Keratinocyte (primary cell): ENCODE measurements around the gene CTNND2.
A peak's percentile ranks its signal among the peaks of the same experiment; 100 is the strongest.

Source experiments
- EZH2 ChIP-seq: IDR thresholded peaks from one replicate; pipeline ENCODE4 v1.6.1; 2012; ENCODE audit warnings: inconsistent platforms, mild to moderate bottlenecking, low read length, moderate library complexity
- TF ChIP-seq, protein P1 (sequence below), 3 experiments: IDR thresholded peaks in 1 of 3; conservative IDR thresholded peaks in 1 of 3; optimal IDR thresholded peaks in 1 of 3; 2 replicates in 2 of 3; 3 replicates in 1 of 3; pipeline versions ENCODE3 to v1.5.1; 2011; ENCODE audit warnings: low read length in 3 of 3, mild to moderate bottlenecking in 3 of 3, moderate library complexity in 2 of 3, control low read depth in 1 of 3, inconsistent platforms in 1 of 3; ENCODE audit not compliant: insufficient read depth in 2 of 3; ENCODE audit errors: extremely low read depth in 1 of 3

DNA sequence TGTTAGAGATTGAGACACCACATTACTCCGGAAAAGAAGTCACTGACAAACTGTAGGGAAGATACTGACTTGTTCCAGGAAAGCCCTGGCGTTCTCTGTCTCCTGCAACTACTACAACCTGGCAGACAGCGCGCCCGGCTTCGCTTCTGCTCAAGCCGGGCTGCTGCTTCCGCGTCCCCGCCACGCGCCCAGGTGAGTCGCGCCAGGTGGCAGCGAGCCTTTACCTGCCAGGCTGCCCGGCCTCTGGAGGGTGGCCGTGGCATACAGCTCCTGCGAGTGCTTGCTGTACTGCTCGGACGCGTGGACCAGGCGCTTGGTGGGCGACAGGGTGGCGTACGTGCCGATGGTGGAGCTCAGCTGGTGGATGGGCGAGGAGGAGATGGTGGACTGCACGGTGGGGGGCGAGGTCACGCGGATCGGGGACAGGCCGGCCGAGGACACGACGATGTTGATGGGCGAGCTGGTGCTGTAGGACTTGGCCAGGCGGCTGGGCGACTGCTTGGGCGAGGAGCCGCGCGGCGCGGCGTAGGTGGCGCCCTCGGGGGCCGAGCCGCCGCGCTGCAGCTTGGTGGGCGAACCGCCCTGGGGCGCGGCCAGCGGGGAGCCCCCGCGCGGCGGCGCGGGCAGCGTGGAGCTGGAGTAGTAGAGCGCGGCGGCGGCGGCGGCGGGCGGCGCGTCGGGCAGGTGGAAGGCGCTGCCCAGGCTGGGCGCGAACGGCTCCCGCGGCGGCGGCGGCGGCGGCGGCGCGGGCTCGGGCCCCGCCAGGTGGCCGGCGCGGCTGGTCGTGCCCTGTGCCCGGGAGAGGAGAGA lies 519.6 kb downstream of the CTNND2 start:
- TF ChIP-seq, protein P1, sequence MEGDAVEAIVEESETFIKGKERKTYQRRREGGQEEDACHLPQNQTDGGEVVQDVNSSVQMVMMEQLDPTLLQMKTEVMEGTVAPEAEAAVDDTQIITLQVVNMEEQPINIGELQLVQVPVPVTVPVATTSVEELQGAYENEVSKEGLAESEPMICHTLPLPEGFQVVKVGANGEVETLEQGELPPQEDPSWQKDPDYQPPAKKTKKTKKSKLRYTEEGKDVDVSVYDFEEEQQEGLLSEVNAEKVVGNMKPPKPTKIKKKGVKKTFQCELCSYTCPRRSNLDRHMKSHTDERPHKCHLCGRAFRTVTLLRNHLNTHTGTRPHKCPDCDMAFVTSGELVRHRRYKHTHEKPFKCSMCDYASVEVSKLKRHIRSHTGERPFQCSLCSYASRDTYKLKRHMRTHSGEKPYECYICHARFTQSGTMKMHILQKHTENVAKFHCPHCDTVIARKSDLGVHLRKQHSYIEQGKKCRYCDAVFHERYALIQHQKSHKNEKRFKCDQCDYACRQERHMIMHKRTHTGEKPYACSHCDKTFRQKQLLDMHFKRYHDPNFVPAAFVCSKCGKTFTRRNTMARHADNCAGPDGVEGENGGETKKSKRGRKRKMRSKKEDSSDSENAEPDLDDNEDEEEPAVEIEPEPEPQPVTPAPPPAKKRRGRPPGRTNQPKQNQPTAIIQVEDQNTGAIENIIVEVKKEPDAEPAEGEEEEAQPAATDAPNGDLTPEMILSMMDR (optimal IDR thresholded peaks at IDR 0.05 in 1 of 3, IDR thresholded peaks at IDR 0.05 in 1 of 3, conservative IDR thresholded peaks at IDR 0.05 in 1 of 3; ENCODE audit: extremely low read depth in 1 of 3, insufficient read depth in 2 of 3, low read length in 3 of 3), result no peak
- TF ChIP-seq EZH2, result peak; percentile 91
